Astrocyte (in vitro differentiated cells and primary cell): ENCODE measurements around the gene FTCD.

ENCODE experiments used
- CTCF ChIP-seq: IDR thresholded peaks from 2 replicates; pipeline ENCODE4 v1.5.1; 2011; ENCODE audit warnings: low read depth, mild to moderate bottlenecking, inconsistent platforms, low read length, moderate library complexity; ENCODE audit not compliant: insufficient read depth
- EZH2 ChIP-seq: IDR thresholded peaks from 2 replicates; pipeline ENCODE4 v1.6.1; 2012; ENCODE audit warnings: mild to moderate bottlenecking, low read length, inconsistent platforms; ENCODE audit not compliant: insufficient read depth

- no peak for TF ChIP-seq CTCF
- no peak for TF ChIP-seq EZH2
These were observed 42.6 kb downstream of the FTCD start for GRCh38 chr21:46112725-46113215.
